Measurements from ENCODE around the gene SLC35E2B. TPM values are rescaled to one million over a fixed set of nuclear protein-coding genes. Genes with fewer than 3 reads are reported as not detected.

SLC35E2B gene
- total RNA-seq, 2 experiments from 2014 or later: 62.5 to 65.0 TPM

DNA sequence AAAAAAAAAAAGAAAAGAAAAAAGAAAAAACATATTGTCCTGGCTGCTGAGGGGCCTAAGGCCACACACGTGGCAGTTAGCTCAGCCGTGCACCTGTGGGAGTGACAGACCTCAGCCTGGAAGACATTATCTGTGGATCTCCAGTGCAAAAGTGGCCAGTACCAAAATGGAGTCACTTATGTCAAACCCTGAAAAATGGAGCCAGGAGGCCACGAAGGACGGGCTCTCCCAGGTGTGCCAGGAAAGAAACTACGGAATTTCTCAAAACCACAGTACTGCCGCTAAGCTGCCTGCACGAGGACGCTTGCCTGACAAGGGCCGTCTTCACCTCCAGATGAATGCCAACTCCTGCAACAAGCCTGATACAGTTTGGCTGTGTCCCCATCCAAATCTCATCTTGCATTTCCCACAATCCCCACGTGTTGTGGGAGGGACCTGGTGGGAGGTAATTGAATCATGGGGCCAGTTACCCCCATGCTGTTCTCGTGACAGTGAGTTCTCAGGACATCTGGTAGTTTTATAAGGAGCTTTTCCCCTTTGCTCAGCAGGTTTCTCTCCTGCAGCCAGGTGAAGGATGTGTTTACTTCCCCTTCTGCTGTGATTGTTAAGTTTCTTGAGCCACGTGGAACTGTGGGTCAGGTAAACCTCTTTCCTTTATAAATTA lies 82.6 kb downstream of the SLC35E2B start:
- peaks cover 4% of the 10 kb centered on the region for H3K36me3 Mint-ChIP-seq (ENCODE audit: low read depth)
- peaks cover 31% of the 10 kb centered on the region for H3K4me1 Mint-ChIP-seq
- ChIA-PET CTCF (interaction anchor here (0.7 kb wide), 1 partner anchor 220 kb away, joined by 4 read pairs; no protein-coding TSS in a partner anchor), POLR2A (no interaction called here)
- H3K27me3 Mint-ChIP-seq: no peaks in the 10 kb centered on the region
- no peak overlapping the region for H3K4me3 Mint-ChIP-seq
- no peak for DNase-seq
- no peaks in the 10 kb centered on the region for H3K9me3 Mint-ChIP-seq
- no peak overlapping the region for H3K27ac Mint-ChIP-seq

Other genes with a start within 250 kb of the SLC35E2B start
- gene ATAD3C, start 243.1 kb downstream of the SLC35E2B start, total RNA-seq: under 1 TPM; 0.17 to 0.69 TPM
- 10 to 100 TPM; 26.5 to 34.6 TPM for gene ATAD3B, start 221.0 kb downstream of the SLC35E2B start, total RNA-seq
- gene ATAD3A, start 180.6 kb downstream of the SLC35E2B start, total RNA-seq: 10 to 100 TPM; 31.9 to 32.3 TPM
- 1 to 10 TPM; 1.2 to 1.3 TPM for gene TMEM240, start 152.2 kb downstream of the SLC35E2B start, total RNA-seq
- 100 to 1,000 TPM; 128 to 130 TPM for gene SSU72, start 117.9 kb downstream of the SLC35E2B start, total RNA-seq
- 1 to 10 TPM; 6.2 to 7.9 TPM for gene FNDC10, start 92.7 kb downstream of the SLC35E2B start, total RNA-seq
- gene MIB2, start 77.3 kb downstream of the SLC35E2B start, total RNA-seq: 10 to 100 TPM; 40.0 to 42.8 TPM
- gene MMP23B, start 60.6 kb downstream of the SLC35E2B start, total RNA-seq: 1 to 10 TPM; 1.8 to 2.3 TPM
- gene CDK11B, start 33.8 kb downstream of the SLC35E2B start, total RNA-seq: 10 to 100 TPM; 42.0 to 44.3 TPM
- gene CDK11A, start 31.6 kb upstream of the SLC35E2B start, total RNA-seq: 10 to 100 TPM; 61.4 to 81.9 TPM
- 10 to 100 TPM; 76.6 to 78.7 TPM for gene NADK, start 85.7 kb upstream of the SLC35E2B start, total RNA-seq
- gene GNB1, start 198.3 kb upstream of the SLC35E2B start, total RNA-seq: 100 to 1,000 TPM; 368 to 454 TPM
- gene CALML6, start 222.5 kb upstream of the SLC35E2B start, total RNA-seq: under 1 TPM; 0.27 to 0.47 TPM
- gene TMEM52, start 226.5 kb upstream of the SLC35E2B start, total RNA-seq: not detected